GM21529 (cell line): ENCODE results near the gene CHRND.

Experiments
- ATAC-seq: cut with Tn5 transposase; IDR thresholded peaks from one replicate; pipeline ENCODE4 v1.9.1; 2021; ENCODE audit not compliant: unreplicated experiment

Gene CHRND

GRCh38 chr2:232525791-232526371, at the start of gene CHRND:
Gene CHRND, plus strand, starts transcription at chr2:232526160. Its CDS starts 56 bp downstream, at chr2:232526216.
- ATAC-seq = no peak

- no peak for ATAC-seq
These were observed 49.2 kb upstream of the CHRND start for GRCh38 chr2:232476791-232477190.

- no peak for ATAC-seq
These were observed 48.0 kb upstream of the CHRND start for GRCh38 chr2:232477751-232478510.

- ATAC-seq = no peak
These were observed 47.2 kb upstream of the CHRND start for GRCh38 chr2:232478571-232479340.

GRCh38 chr2:232479341-232480200, 46.4 kb upstream of the CHRND start:
- no peak for ATAC-seq

GRCh38 chr2:232480201-232481190, 45.5 kb upstream of the CHRND start:
- ATAC-seq = no peak

GRCh38 chr2:232481322-232482140, 44.4 kb upstream of the CHRND start:
- no peak for ATAC-seq

- no peak for ATAC-seq
These were observed 43.4 kb upstream of the CHRND start for GRCh38 chr2:232482301-232483238.

- no peak for ATAC-seq
These were observed 42.5 kb upstream of the CHRND start for GRCh38 chr2:232483311-232483922.

GRCh38 chr2:232483923-232484627, 41.9 kb upstream of the CHRND start:
- ATAC-seq = no peak

- ATAC-seq = no peak
These were observed 41.2 kb upstream of the CHRND start for GRCh38 chr2:232484628-232485347.

GRCh38 chr2:232485348-232485756, 40.6 kb upstream of the CHRND start:
- no peak for ATAC-seq

- ATAC-seq = no peak
These were observed 40.0 kb upstream of the CHRND start for GRCh38 chr2:232485757-232486557.

- ATAC-seq = no peak
These were observed 39.2 kb upstream of the CHRND start for GRCh38 chr2:232486558-232487384.
